NCI-H524 treated with DMSO at 0.1 percent for 48 hours (cell line): ENCODE data around the gene CDK14.

Source experiments
- DNase-seq: peaks from one replicate; lab custom pipeline; 2025; lab: John Stamatoyannopoulos, UW

Gene CDK14

GRCh38 chr7:90596671-90597562 lies 796 bp downstream of the CDK14 start:
- DNase-seq: peak; percentile 38

- no peak for DNase-seq
These were observed 1.6 kb downstream of the CDK14 start for GRCh38 chr7:90597563-90598253.

- no peak for DNase-seq
These were observed 2.9 kb downstream of the CDK14 start for GRCh38 chr7:90599038-90599437.

- no peak for DNase-seq
These were observed 3.9 kb downstream of the CDK14 start for GRCh38 chr7:90599892-90600555.

- no peak for DNase-seq
These were observed 6.2 kb downstream of the CDK14 start for GRCh38 chr7:90602303-90602702.

- DNase-seq: no peak
These were observed 7.2 kb downstream of the CDK14 start for GRCh38 chr7:90603346-90603745.

GRCh38 chr7:90604383-90604782 lies 8.3 kb downstream of the CDK14 start:
- no peak for DNase-seq

GRCh38 chr7:90605055-90605454 lies 8.9 kb downstream of the CDK14 start:
- peak; percentile 24 for DNase-seq

- DNase-seq: no peak
These were observed 11.1 kb downstream of the CDK14 start for GRCh38 chr7:90607196-90607595.

GRCh38 chr7:90610105-90610504 lies 14.0 kb downstream of the CDK14 start:
- DNase-seq: no peak

GRCh38 chr7:90611115-90611514 lies 15.0 kb downstream of the CDK14 start:
- no peak for DNase-seq

GRCh38 chr7:90613088-90613498 lies 17.0 kb downstream of the CDK14 start:
- DNase-seq: no peak

- DNase-seq: no peak
These were observed 21.3 kb downstream of the CDK14 start for GRCh38 chr7:90617442-90617841.

GRCh38 chr7:90618876-90619275 lies 22.8 kb downstream of the CDK14 start:
- no peak for DNase-seq

- DNase-seq: no peak
These were observed 25.1 kb downstream of the CDK14 start for GRCh38 chr7:90621125-90621746.

- no peak for DNase-seq
These were observed 25.6 kb downstream of the CDK14 start for GRCh38 chr7:90621747-90622140.

- no peak for DNase-seq
These were observed 26.5 kb downstream of the CDK14 start for GRCh38 chr7:90622670-90623069.

GRCh38 chr7:90624225-90624911 lies 28.2 kb downstream of the CDK14 start:
- peak; percentile 67 for DNase-seq

- no peak for DNase-seq
These were observed 28.9 kb downstream of the CDK14 start for GRCh38 chr7:90625051-90625450.

GRCh38 chr7:90625562-90625961 lies 29.4 kb downstream of the CDK14 start:
- peak; percentile 64 for DNase-seq

- DNase-seq: no peak
These were observed 29.9 kb downstream of the CDK14 start for GRCh38 chr7:90626013-90626412.
